ENCODE data around the gene INSRR. TPM values are rescaled to one million over a fixed set of nuclear protein-coding genes. Genes with fewer than 3 reads are reported as not detected.

Gene INSRR
- total and polyA plus RNA-seq, 2 of the 8 experiments (the other 6 are each of a cell fraction or from before 2014, with no cell fraction given) = 0.02 TPM; not detected in 1

- Histone ChIP-seq H3K27ac (ENCODE audit: low read depth, low read length) (no peak overlapping the region), H2AFZ (ENCODE audit: low read length) (no peak overlapping the region), H3K9ac (replicated peaks in 1 of 4; ENCODE audit: extremely low read depth in 1 of 4, low read depth in 3 of 4, low read length in 3 of 4) (no peak overlapping the region), H4K8ac (ENCODE audit: extremely low read depth, insufficient read depth, low read length) (no peak overlapping the region), H3K79me1 (ENCODE audit: low read depth, low read length) (no peaks in the 10 kb centered on the region), H3K4me2 (ENCODE audit: insufficient read depth in 1 of 2, low read depth in 2 of 2, low read length in 2 of 2) (no peak overlapping the region), H3K23ac (ENCODE audit: insufficient read length) (no peak overlapping the region), H2AK5ac (ENCODE audit: low read depth, low read length) (no peak overlapping the region), H4K5ac (ENCODE audit: insufficient read length, low read depth, low read length) (no peak overlapping the region), H2BK120ac (replicated peaks; ENCODE audit: low read depth, low read length) (no peak overlapping the region), H3K4me1 (replicated peaks in 1 of 4; ENCODE audit: control insufficient read depth in 3 of 4, insufficient read depth in 4 of 4, low read length in 3 of 4) (peaks cover 0 to 10% (median 5%) of the 10 kb centered on the region in 4 experiments; a peak in 5 of 7 replicates), H2BK15ac (ENCODE audit: low read length) (no peak overlapping the region), H2BK20ac (ENCODE audit: low read length) (no peak overlapping the region), H4K20me1 (replicated peaks in 1 of 2; ENCODE audit: control insufficient read depth in 1 of 2, insufficient read depth in 2 of 2, low read length in 2 of 2) (peaks cover 0 to 5% of the 10 kb centered on the region in 2 experiments), H3K9me3 (ENCODE audit: insufficient read depth in 2 of 2, low read depth in 1 of 2, low read length in 1 of 2) (no peaks in the 10 kb centered on the region), H4K91ac (replicated peaks; ENCODE audit: insufficient read length, low read length) (no peak overlapping the region), H3K27me3 (replicated peaks in 1 of 4; ENCODE audit: control insufficient read depth in 3 of 4, extremely low read depth in 1 of 4, insufficient read depth in 3 of 4, low read length in 3 of 4) (peaks cover 27 to 78% (median 48%) of the 10 kb centered on the region in 4 experiments), H3K18ac (ENCODE audit: extremely low read depth, low read length) (no peak overlapping the region), H3K23me2 (ENCODE audit: low read depth, low read length) (peaks cover 9% of the 10 kb centered on the region; the same call in 1 of the 2 replicates), H3K14ac (ENCODE audit: insufficient read length) (no peak overlapping the region), H2BK5ac (ENCODE audit: low read depth, low read length) (no peak overlapping the region), H3K79me2 (ENCODE audit: control insufficient read depth in 1 of 2, insufficient read depth in 2 of 2, low read length in 2 of 2) (no peaks in the 10 kb centered on the region), H3K4ac (replicated peaks; ENCODE audit: insufficient read length, low read depth, low read length) (no peak overlapping the region), H3K36me3 (ENCODE audit: control insufficient read depth in 2 of 4, insufficient read depth in 4 of 4, low read length in 3 of 4) (no peaks in the 10 kb centered on the region), H2BK12ac (ENCODE audit: low read depth, low read length) (no peak overlapping the region), H3K56ac (replicated peaks; ENCODE audit: insufficient read length, low read depth, low read length) (no peak overlapping the region), H3K4me3 (ENCODE audit: extremely low read depth in 1 of 4, insufficient read depth in 2 of 4, low read depth in 3 of 4, low read length in 4 of 4) (no peak overlapping the region)
- CTCF ChIA-PET (ENCODE audit: partially characterized antibody) = interaction anchor here (1.0 to 25.2 kb wide), 9 partner anchors 7 to 165 kb away, joined by 3 to 719 read pairs (median 38); partner anchors contain the start of genes INSRR, LRRC71, NTRK1 and PEAR1
- POLR2A ChIA-PET (ENCODE audit: partially characterized antibody) = interaction anchor here (0.5 to 1.5 kb wide), 3 partner anchors 40 to 80 kb away, joined by 3 to 4 read pairs (median 3); no protein-coding TSS in a partner anchor
- WGBS, 2 experiments (ENCODE audit: extremely low coverage in 1 of 2, insufficient coverage in 1 of 2, insufficient read length in 1 of 2, insufficient replicate concordance in 2 of 2, low coverage in 1 of 2, low lambda C conversion rate in 2 of 2, missing lambda C conversion rate in 1 of 2) = 51% methylated on average over 3 of the region's 3 CpGs; no CpG with 5 or more reads in 1 of the 2 experiments
- peak in 1 of 3 experiments; percentile 26; a peak in 1 of 4 replicates for TF ChIP-seq CTCF (IDR thresholded peaks at IDR 0.05; ENCODE audit: control extremely low read depth in 1 of 3, insufficient read depth in 1 of 3, low read depth in 1 of 3, low read length in 3 of 3)
- TF ChIP-seq CEBPB (IDR thresholded peaks at IDR 0.05; ENCODE audit: low read depth, low read length) = no peak
- FAIRE-seq = no peak
- no peak for DNase-seq (ENCODE audit: low read depth in 1 of 2, low spot score in 2 of 2)
These were observed 4.3 kb downstream of the INSRR start for GRCh38 chr1:156854634-156855033.
